ENCODE results near the gene DCLK1.

DNA sequence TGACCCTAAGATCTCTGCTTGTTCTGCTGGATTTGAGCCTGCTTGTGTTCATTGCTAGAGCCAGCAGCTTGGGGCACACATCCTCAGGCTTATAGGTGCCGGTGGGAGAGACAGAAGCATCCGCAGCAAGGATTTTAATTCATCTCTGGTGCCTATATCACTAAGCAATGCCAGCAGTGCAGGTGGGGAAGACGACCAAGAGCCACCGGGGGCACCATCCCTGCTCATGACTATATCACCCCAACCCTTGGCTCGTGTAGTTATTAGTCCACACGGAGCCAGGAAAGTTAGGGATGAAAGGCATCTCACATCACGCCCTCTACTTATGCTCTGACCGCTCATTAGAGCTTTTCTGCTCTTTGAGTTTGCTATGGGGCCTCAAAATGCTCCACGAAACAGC is 298.2 kb downstream of the DCLK1 start:
- TF ChIP-seq CTCF (conservative IDR thresholded peaks at IDR 0.05 in 1 of 2, IDR thresholded peaks at IDR 0.05 in 1 of 2; ENCODE audit: low read depth in 1 of 2, low read length in 2 of 2) (no peak), EZH2 (IDR thresholded peaks at IDR 0.05; ENCODE audit: low read length, missing control alignments) (no peak)
